Activated T-cell treated with anti-CD3 and anti-CD28 coated beads, Interleukin-2, amount 50 U/mL, for 48 hours (primary cell): ENCODE data around the gene RPP25.
"Not testable (repeated sequence)": the region's sequence is repeated elsewhere in the genome, so short reads cannot be mapped to it uniquely, and the experiment has no call there.

Experiments used
- DNase-seq, 2 experiments: peaks; one replicate each; pipeline ENCODE4 v3.0.0-alpha.2; 2020

Gene RPP25

GRCh38 chr15:74962219-74962618, 5.6 kb upstream of the RPP25 start:
- no peak for DNase-seq

GRCh38 chr15:74961616-74962015, 5.0 kb upstream of the RPP25 start:
- DNase-seq: no peak

- DNase-seq: peak in 1 of 2 experiments; percentile 40
Measured at GRCh38 chr15:74960995-74961588, 4.5 kb upstream of the RPP25 start.

GRCh38 chr15:74960286-74960685, 3.7 kb upstream of the RPP25 start:
- DNase-seq: no peak

- DNase-seq: no peak
Measured at GRCh38 chr15:74959586-74959939, 3.0 kb upstream of the RPP25 start.

GRCh38 chr15:74958908-74959585, 2.5 kb upstream of the RPP25 start:
- DNase-seq: no peak

- peak in 1 of 2 experiments; percentile 36 for DNase-seq
Measured at GRCh38 chr15:74958320-74958907, 1.8 kb upstream of the RPP25 start.

- DNase-seq: no peak
Measured at GRCh38 chr15:74957476-74958035, 984 bp upstream of the RPP25 start.

- peak; percentile 80 to 85 for DNase-seq
Measured at GRCh38 chr15:74955796-74956647, 550 bp downstream of the RPP25 start.

GRCh38 chr15:74955017-74955416, 1.6 kb downstream of the RPP25 start:
- DNase-seq: no peak

GRCh38 chr15:74954515-74954914, 2.1 kb downstream of the RPP25 start:
- no peak for DNase-seq

- DNase-seq: no peak
Measured at GRCh38 chr15:74951006-74951405, 5.6 kb downstream of the RPP25 start.

- DNase-seq: peak; percentile 87 to 88
Measured at GRCh38 chr15:74950078-74950908, 6.3 kb downstream of the RPP25 start.

- DNase-seq: peak; percentile 91 to 95
Measured at GRCh38 chr15:74937590-74938371, 18.8 kb downstream of the RPP25 start, which contains the start of gene COX5A. Gene COX5A, minus strand, starts transcription at chr15:74938073. Its CDS starts 59 bp downstream, at chr15:74938014.

- no peak for DNase-seq
Measured at GRCh38 chr15:74937272-74937589, 19.3 kb downstream of the RPP25 start.

- DNase-seq: not testable (repeated sequence)
Measured at GRCh38 chr15:74935193-74935592, 21.4 kb downstream of the RPP25 start.

- DNase-seq: no peak
Measured at GRCh38 chr15:74933573-74933972, 23.0 kb downstream of the RPP25 start.

GRCh38 chr15:74928771-74929198, 27.8 kb downstream of the RPP25 start:
- DNase-seq: no peak

- DNase-seq: no peak
Measured at GRCh38 chr15:74924525-74924924, 32.0 kb downstream of the RPP25 start.

GRCh38 chr15:74920456-74920855, 36.1 kb downstream of the RPP25 start:
- DNase-seq: no peak

- no peak for DNase-seq
Measured at GRCh38 chr15:74917676-74918075, 38.9 kb downstream of the RPP25 start.
